ENCODE results near the gene NFIL3. TPM values are rescaled to one million over a fixed set of nuclear protein-coding genes. Genes with fewer than 3 reads are reported as not detected.

NFIL3 gene
- total and polyA plus RNA-seq, 2 donors (not counting 1 experiment from before 2014, with no cell fraction given), result 2.7 to 14.3 TPM

GRCh38 chr9:91411096-91411771, 12.4 kb downstream of the NFIL3 start:
- Mint-ChIP-seq H3K4me1 (peaks cover 28% of the 10 kb centered on the region), H3K9me3 (ENCODE audit: insufficient read depth) (no peaks in the 10 kb centered on the region), H3K27me3 (no peaks in the 10 kb centered on the region), H3K4me3 (peak overlapping the region; percentile 33), H3K27ac (no peak overlapping the region)
- ATAC-seq (ENCODE audit: low read depth) (no peak), DNase-seq (peak; percentile 22)
- Histone ChIP-seq H3K4me1 (ENCODE audit: control insufficient read depth in 2 of 2, insufficient read depth in 2 of 2, low read length in 2 of 2) (peaks cover 8 to 18% of the 10 kb centered on the region in 2 donors), H4K20me1 (ENCODE audit: control insufficient read depth, insufficient read depth, low read length, poor library complexity, severe bottlenecking) (no peaks in the 10 kb centered on the region), H2AFZ (ENCODE audit: insufficient read depth, low read depth, low read length, poor library complexity, severe bottlenecking) (no peak overlapping the region), H3K9me3 (ENCODE audit: control extremely low read depth in 1 of 3, control insufficient read depth in 2 of 3, insufficient read depth in 1 of 3, low read length in 2 of 3) (no peaks in the 10 kb centered on the region), H3K4me2 (replicated peaks; ENCODE audit: low read depth, low read length, poor library complexity, severe bottlenecking) (peak overlapping the region; percentile 6), H3K27ac (ENCODE audit: low read length in 2 of 2) (no peak overlapping the region), H3K79me2 (ENCODE audit: control insufficient read depth, insufficient read depth, low read length) (no peaks in the 10 kb centered on the region), H3K4me3 (ENCODE audit: control extremely low read depth in 1 of 5, extremely low read depth in 1 of 5, insufficient read depth in 1 of 5, low read depth in 2 of 5, low read length in 4 of 5) (peak overlapping the region in 1 of 5 experiments; percentile 0), H3K36me3 (replicated peaks in 1 of 2; ENCODE audit: control extremely low read depth in 1 of 2, control insufficient read depth in 1 of 2, extremely low read depth in 1 of 2, insufficient read depth in 2 of 2, low read length in 1 of 2) (peaks cover 0 to 9% of the 10 kb centered on the region in 2 experiments), H3K9ac (ENCODE audit: low read length) (peak overlapping the region; percentile 0), H3K27me3 (replicated peaks in 1 of 4; ENCODE audit: control extremely low read depth in 1 of 4, control insufficient read depth in 3 of 4, insufficient read depth in 4 of 4, low read length in 3 of 4) (no peaks in the 10 kb centered on the region)
- WGBS (ENCODE audit: insufficient coverage), result 100% methylated on average over 1 of the region's 5 CpGs
- TF ChIP-seq CTCF (IDR thresholded peaks at IDR 0.05) (no peak), EZH2 (IDR thresholded peaks at IDR 0.05; ENCODE audit: borderline replicate concordance, insufficient read depth, low read depth, low read length, poor library complexity, severe bottlenecking) (no peak)
- ChIA-PET CTCF (interaction anchor here (1.0 kb wide), 1 partner anchor 14 kb away, joined by 3 read pairs; no protein-coding TSS in a partner anchor), POLR2A (no interaction called here)
- intact Hi-C loops (cut with micrococcal nuclease), result no loop called here

- Mint-ChIP-seq H3K4me1 (peaks cover 26% of the 10 kb centered on the region), H3K4me3 (no peak overlapping the region), H3K27me3 (no peaks in the 10 kb centered on the region), H3K27ac (no peak overlapping the region), H3K9me3 (ENCODE audit: insufficient read depth) (no peaks in the 10 kb centered on the region)
- Histone ChIP-seq H3K36me3 (replicated peaks in 1 of 2; ENCODE audit: control extremely low read depth in 1 of 2, control insufficient read depth in 1 of 2, extremely low read depth in 1 of 2, insufficient read depth in 2 of 2, low read length in 1 of 2) (peaks cover 0 to 9% of the 10 kb centered on the region in 2 experiments), H3K27me3 (replicated peaks in 1 of 4; ENCODE audit: control extremely low read depth in 1 of 4, control insufficient read depth in 3 of 4, insufficient read depth in 4 of 4, low read length in 3 of 4) (no peaks in the 10 kb centered on the region), H3K4me2 (replicated peaks; ENCODE audit: low read depth, low read length, poor library complexity, severe bottlenecking) (no peak overlapping the region), H4K20me1 (ENCODE audit: control insufficient read depth, insufficient read depth, low read length, poor library complexity, severe bottlenecking) (no peaks in the 10 kb centered on the region), H3K9me3 (ENCODE audit: control extremely low read depth in 1 of 3, control insufficient read depth in 2 of 3, insufficient read depth in 1 of 3, low read length in 2 of 3) (no peaks in the 10 kb centered on the region), H3K4me3 (ENCODE audit: control extremely low read depth in 1 of 5, extremely low read depth in 1 of 5, insufficient read depth in 1 of 5, low read depth in 2 of 5, low read length in 4 of 5) (no peak overlapping the region), H3K9ac (ENCODE audit: low read length) (no peak overlapping the region), H3K79me2 (ENCODE audit: control insufficient read depth, insufficient read depth, low read length) (no peaks in the 10 kb centered on the region), H3K27ac (ENCODE audit: low read length in 2 of 2) (no peak overlapping the region), H2AFZ (ENCODE audit: insufficient read depth, low read depth, low read length, poor library complexity, severe bottlenecking) (no peak overlapping the region), H3K4me1 (ENCODE audit: control insufficient read depth in 2 of 2, insufficient read depth in 2 of 2, low read length in 2 of 2) (peaks cover 8 to 15% of the 10 kb centered on the region in 2 donors)
- TF ChIP-seq EZH2 (IDR thresholded peaks at IDR 0.05; ENCODE audit: borderline replicate concordance, insufficient read depth, low read depth, low read length, poor library complexity, severe bottlenecking) (no peak), CTCF (IDR thresholded peaks at IDR 0.05) (no peak)
- ChIA-PET CTCF (interaction anchor here (1.0 to 1.1 kb wide), 2 partner anchors 15 to 50 kb away, joined by 3 read pairs; no protein-coding TSS in a partner anchor), POLR2A (no interaction called here)
- WGBS (ENCODE audit: insufficient coverage), result over 99% methylated on average over 7 of the region's 12 CpGs
- no peak for DNase-seq
- ATAC-seq (ENCODE audit: low read depth), result no peak
- intact Hi-C loops (cut with micrococcal nuclease), result no loop called here
These were observed 13.5 kb downstream of the NFIL3 start for GRCh38 chr9:91410161-91410560.
